Panc1 (cell line): ENCODE measurements around the gene PTS. TPM values are rescaled to one million over a fixed set of nuclear protein-coding genes. Genes with fewer than 3 reads are reported as not detected.

Experiments
- ATAC-seq: fragments of 200-7000 bp; cut with Tn5 transposase; 2 replicates; pipeline ENCODE4 v1.9.1; 2020; ENCODE audit warnings: mild to moderate bottlenecking, moderate library complexity
- BruUV-seq: library from RNA; stranded (reverse); fragments of 400-500 nt; replicated peaks from 2 replicates; lab custom pipeline; 2021; lab: Mats Ljungman, UMichigan
- CTCF ChIA-PET: fragments of 300-600 bp; sonication (Branson Sonifier 250); formaldehyde crosslinking; loops from one replicate; lab custom pipeline; 2022; ENCODE audit warnings: antibody characterized with exemption; lab: Charles Lee
- POLR2A ChIA-PET: fragments of 300-600 bp; sonication (Branson Sonifier 250); formaldehyde crosslinking; loops from one replicate; lab custom pipeline; 2022; ENCODE audit warnings: antibody characterized with exemption; lab: Charles Lee
- DNase-seq: peaks from one replicate; pipeline ENCODE4 v3.0.0-alpha.2; 2010; ENCODE audit warnings: low read depth, low spot score
- H3K27ac ChIP-seq: 2 replicates; pipeline ENCODE4 v1.5.1; 2011; ENCODE audit warnings: mild to moderate bottlenecking, low read length, inconsistent platforms
- H3K27me3 ChIP-seq: fragments of 200-500 bp; sonication (Bioruptor generic); 2 replicates; pipeline ENCODE4 v1.6.0; 2014; ENCODE audit warnings: low read length, inconsistent platforms; ENCODE audit not compliant: control insufficient read depth, insufficient read depth
- H3K36me3 ChIP-seq: fragments of 200-500 bp; sonication (Bioruptor generic); 2 replicates; pipeline ENCODE4 v1.5.1; 2014; ENCODE audit warnings: inconsistent platforms, mild to moderate bottlenecking, low read length, moderate library complexity; ENCODE audit not compliant: control insufficient read depth, insufficient read depth
- H3K4me1 ChIP-seq: 2 replicates; pipeline ENCODE4 v1.5.1; 2011; ENCODE audit warnings: inconsistent platforms, mild to moderate bottlenecking, low read length, moderate library complexity; ENCODE audit not compliant: control insufficient read depth, insufficient read depth
- H3K4me3 ChIP-seq, 2 experiments: 2 replicates each; pipeline ENCODE4 v1.5.1; 2011 to 2012; ENCODE audit warnings: low read depth in 2 of 2, low read length in 2 of 2, mild to moderate bottlenecking in 2 of 2, inconsistent platforms in 1 of 2, moderate library complexity in 1 of 2
- H3K9me3 ChIP-seq: fragments of 200-500 bp; sonication (Bioruptor generic); 2 replicates; pipeline ENCODE4 v1.5.1; 2014; ENCODE audit warnings: low read depth, mild to moderate bottlenecking, inconsistent platforms, low read length, moderate library complexity; ENCODE audit not compliant: control insufficient read depth, insufficient read depth
- CTCF ChIP-seq: fragments of 450-650 bp; IDR thresholded peaks from 2 replicates; pipeline ENCODE4 v1.5.1; 2017; ENCODE audit warnings: mild to moderate bottlenecking
- POLR2AphosphoS5 ChIP-seq: IDR thresholded peaks from 2 replicates; pipeline ENCODE4 v1.6.1; 2012; ENCODE audit warnings: mild to moderate bottlenecking, low read depth, low read length, moderate library complexity
- REST ChIP-seq, 2 experiments: IDR thresholded peaks; 2 replicates each; pipeline ENCODE4 v1.6.1; 2011 to 2012; ENCODE audit warnings: low read depth in 2 of 2, control low read depth in 1 of 2, low read length in 1 of 2, mild to moderate bottlenecking in 1 of 2, moderate library complexity in 1 of 2; ENCODE audit not compliant: insufficient read depth in 1 of 2
- SIN3A ChIP-seq: IDR thresholded peaks from 2 replicates; pipeline ENCODE4 v1.6.1; 2012; ENCODE audit warnings: low read depth, mild to moderate bottlenecking, low read length, moderate library complexity, borderline replicate concordance; ENCODE audit not compliant: insufficient read depth
- TCF7L2 ChIP-seq: IDR thresholded peaks from 2 replicates; pipeline ENCODE4 v1.6.1; 2011; ENCODE audit warnings: mild to moderate bottlenecking, low read depth, low read length, inconsistent platforms
- in situ Hi-C: cut with HindIII; loops from 2 replicates; pipeline ENCODE4 v1.10.0; 2016; ENCODE audit warnings: low sequenced_read_pairs, low pct_unique_long_range_greater_than_20kb
- intact Hi-C: fragments of 100-400 bp; cut with micrococcal nuclease; formaldehyde crosslinking; loops from one replicate; pipeline ENCODE4 v1.10.0; 2022; ENCODE audit not compliant: unreplicated experiment
- total RNA-seq: library from RNA; stranded (reverse); gene quantifications from one replicate; pipeline ENCODE4 v1.2.1, GENCODE V29; 2021; ENCODE audit not compliant: unreplicated experiment

PTS gene
- total RNA-seq, 1 experiment from 2014 or later = 64.2 TPM

GRCh38 chr11:112228706-112229105 is 2.5 kb downstream of the PTS start:
- peaks cover 6% of the 10 kb centered on the region for H3K36me3 ChIP-seq
- H3K27me3 ChIP-seq = no peaks in the 10 kb centered on the region
- in situ Hi-C loops = no loop called here
- ChIA-PET POLR2A (no interaction called here), CTCF (no interaction called here)
- H3K4me3 ChIP-seq = no peak overlapping the region
- no peak for ATAC-seq
- TF ChIP-seq CTCF (no peak), REST (IDR thresholded peaks at IDR 0.05; ENCODE audit: insufficient read depth in 1 of 2, low read depth in 2 of 2, low read length in 1 of 2) (no peak), SIN3A (no peak), TCF7L2 (no peak), POLR2AphosphoS5 (no peak)
- H3K9me3 ChIP-seq = no peaks in the 10 kb centered on the region
- H3K4me1 ChIP-seq = peaks cover 7% of the 10 kb centered on the region
- no peak for DNase-seq
- intact Hi-C loops = loop anchor here (10.0 kb wide), 1 partner anchor 1056 kb away; no protein-coding TSS in a partner anchor
- no peak overlapping the region for H3K27ac ChIP-seq
- no TSS peak for BruUV-seq

- Histone ChIP-seq H3K4me1 (peaks cover 7% of the 10 kb centered on the region), H3K27ac (no peak overlapping the region), H3K27me3 (no peaks in the 10 kb centered on the region), H3K36me3 (peaks cover 10% of the 10 kb centered on the region), H3K4me3 (no peak overlapping the region), H3K9me3 (no peaks in the 10 kb centered on the region)
- ChIA-PET POLR2A (no interaction called here), CTCF (no interaction called here)
- DNase-seq (no peak), ATAC-seq (no peak)
- TF ChIP-seq SIN3A (no peak), POLR2AphosphoS5 (no peak), REST (IDR thresholded peaks at IDR 0.05; ENCODE audit: insufficient read depth in 1 of 2, low read depth in 2 of 2, low read length in 1 of 2) (no peak), TCF7L2 (no peak), CTCF (no peak)
- no TSS peak for BruUV-seq
- in situ Hi-C loops = no loop called here
- intact Hi-C loops = loop anchor here (10.0 kb wide), 1 partner anchor 1056 kb away; no protein-coding TSS in a partner anchor
These were observed 2.9 kb downstream of the PTS start for GRCh38 chr11:112229159-112229558.
